GM18867 (cell line): Measurements from ENCODE around the gene ATXN1.
A peak's percentile ranks its signal among the peaks of the same experiment; 100 is the strongest.

ENCODE experiments used
- ATAC-seq: cut with Tn5 transposase; IDR thresholded peaks from one replicate; pipeline ENCODE4 v1.9.1; 2021; ENCODE audit warnings: mild to moderate bottlenecking, moderate library complexity; ENCODE audit not compliant: unreplicated experiment

The ATXN1 gene

GRCh38 chr6:16432075-16433032 is 328.9 kb downstream of the ATXN1 start:
- ATAC-seq, result peak; percentile 80

- no peak for ATAC-seq
Observed at GRCh38 chr6:16431106-16431505, 330.2 kb downstream of the ATXN1 start.

GRCh38 chr6:16430391-16431089 is 330.7 kb downstream of the ATXN1 start:
- ATAC-seq, result no peak

GRCh38 chr6:16429669-16430068 is 331.6 kb downstream of the ATXN1 start:
- no peak for ATAC-seq

GRCh38 chr6:16427124-16427523 is 334.1 kb downstream of the ATXN1 start:
- ATAC-seq, result no peak

GRCh38 chr6:16425881-16426615 is 335.2 kb downstream of the ATXN1 start:
- no peak for ATAC-seq

- ATAC-seq, result peak; percentile 18
Observed at GRCh38 chr6:16421462-16421960, 339.7 kb downstream of the ATXN1 start.

GRCh38 chr6:16420715-16421461 is 340.4 kb downstream of the ATXN1 start:
- peak; percentile 69 for ATAC-seq

GRCh38 chr6:16420337-16420714 is 340.9 kb downstream of the ATXN1 start:
- ATAC-seq, result no peak

- ATAC-seq, result peak; percentile 59
Observed at GRCh38 chr6:16419636-16420336, 341.5 kb downstream of the ATXN1 start.

- no peak for ATAC-seq
Observed at GRCh38 chr6:16418151-16418550, 343.1 kb downstream of the ATXN1 start.

GRCh38 chr6:16415677-16416076 is 345.6 kb downstream of the ATXN1 start:
- no peak for ATAC-seq

GRCh38 chr6:16414205-16414604 is 347.1 kb downstream of the ATXN1 start:
- ATAC-seq, result peak; percentile 53

GRCh38 chr6:16413399-16413798 is 347.9 kb downstream of the ATXN1 start:
- ATAC-seq, result peak; percentile 32

- no peak for ATAC-seq
Observed at GRCh38 chr6:16412982-16413381, 348.3 kb downstream of the ATXN1 start.

GRCh38 chr6:16412171-16412570 is 349.1 kb downstream of the ATXN1 start:
- no peak for ATAC-seq

- peak; percentile 54 for ATAC-seq
Observed at GRCh38 chr6:16409531-16410441, 351.5 kb downstream of the ATXN1 start.

- ATAC-seq, result no peak
Observed at GRCh38 chr6:16408766-16409165, 352.5 kb downstream of the ATXN1 start.

- no peak for ATAC-seq
Observed at GRCh38 chr6:16406966-16407365, 354.3 kb downstream of the ATXN1 start.
